H9 (cell line): Measurements from ENCODE around the gene IDNK. TPM values are rescaled to one million over a fixed set of nuclear protein-coding genes. Genes with fewer than 3 reads are reported as not detected.

Experiments
- DNase-seq: peaks from one replicate; pipeline ENCODE4 v3.0.0-alpha.2; 2017
- H2AFZ ChIP-seq: one replicate; pipeline ENCODE4 v1.6.1; 2013; ENCODE audit warnings: mild to moderate bottlenecking, low read length, control low read depth, moderate library complexity
- H2AK5ac ChIP-seq: 2 replicates; pipeline ENCODE4 v1.6.1; 2013; ENCODE audit warnings: low read length, control low read depth, mixed read lengths; ENCODE audit not compliant: insufficient read length
- H2BK120ac ChIP-seq: one replicate; pipeline ENCODE4 v1.6.1; 2013; ENCODE audit warnings: low read depth, mild to moderate bottlenecking, low read length, control low read depth, inconsistent platforms; ENCODE audit not compliant: poor library complexity, severe bottlenecking
- H2BK12ac ChIP-seq: 2 replicates; pipeline ENCODE4 v1.6.1; 2013; ENCODE audit warnings: low read length, control low read depth, mixed read lengths, low read depth; ENCODE audit not compliant: insufficient read length
- H2BK15ac ChIP-seq: 2 replicates; pipeline ENCODE4 v1.6.1; 2013; ENCODE audit warnings: low read depth, low read length, control low read depth
- H2BK20ac ChIP-seq: one replicate; pipeline ENCODE4 v1.6.1; 2013; ENCODE audit warnings: low read depth, mild to moderate bottlenecking, low read length, control low read depth, inconsistent platforms; ENCODE audit not compliant: poor library complexity, severe bottlenecking
- H2BK5ac ChIP-seq: 2 replicates; pipeline ENCODE4 v1.6.1; 2013; ENCODE audit warnings: low read length, control low read depth, mixed read lengths; ENCODE audit not compliant: insufficient read length
- H3K14ac ChIP-seq: 2 replicates; pipeline ENCODE4 v1.6.1; 2013; ENCODE audit warnings: low read length, control low read depth; ENCODE audit not compliant: insufficient read depth
- H3K18ac ChIP-seq: 2 replicates; pipeline ENCODE4 v1.6.1; 2013; ENCODE audit warnings: low read depth, mild to moderate bottlenecking, mixed read lengths, low read length, control low read depth; ENCODE audit not compliant: insufficient read length
- H3K23ac ChIP-seq: 2 replicates; pipeline ENCODE4 v1.6.1; 2013; ENCODE audit warnings: low read length, control low read depth, mixed read lengths, low read depth; ENCODE audit not compliant: insufficient read length
- H3K23me2 ChIP-seq: 2 replicates; pipeline ENCODE4 v1.6.1; 2013; ENCODE audit warnings: low read depth, mild to moderate bottlenecking, mixed read lengths, low read length, control low read depth; ENCODE audit not compliant: insufficient read length, poor library complexity, severe bottlenecking
- H3K27ac ChIP-seq: 2 replicates; pipeline ENCODE4 v1.5.1; 2013; ENCODE audit warnings: low read length, control low read depth, mixed read lengths, low read depth; ENCODE audit not compliant: insufficient read length
- H3K27me3 ChIP-seq: 2 replicates; pipeline ENCODE4 v1.6.1; 2013; ENCODE audit warnings: low read length, control low read depth, inconsistent platforms; ENCODE audit not compliant: insufficient read depth
- H3K4ac ChIP-seq: 2 replicates; pipeline ENCODE4 v1.6.1; 2013; ENCODE audit warnings: low read depth, mild to moderate bottlenecking, control low read depth, inconsistent platforms, low read length, moderate library complexity
- H3K4me1 ChIP-seq: 2 replicates; pipeline ENCODE4 v1.6.1; 2013; ENCODE audit warnings: low read length, control low read depth, inconsistent platforms; ENCODE audit not compliant: insufficient read depth
- H3K4me2 ChIP-seq: 2 replicates; pipeline ENCODE4 v1.6.1; 2013; ENCODE audit warnings: low read length, control low read depth, mixed read lengths; ENCODE audit not compliant: insufficient read length, insufficient read depth
- H3K56ac ChIP-seq: 2 replicates; pipeline ENCODE4 v1.6.1; 2013; ENCODE audit warnings: low read depth, mild to moderate bottlenecking, mixed read lengths, low read length, control low read depth; ENCODE audit not compliant: insufficient read length
- H3K79me1 ChIP-seq: 2 replicates; pipeline ENCODE4 v1.6.1; 2013; ENCODE audit warnings: low read depth, mild to moderate bottlenecking, moderate library complexity, low read length, control low read depth, inconsistent platforms; ENCODE audit not compliant: insufficient read depth, poor library complexity, severe bottlenecking
- H3K79me2 ChIP-seq: 2 replicates; pipeline ENCODE4 v1.6.1; 2013; ENCODE audit warnings: low read length, control low read depth, inconsistent platforms; ENCODE audit not compliant: insufficient read depth
- H3K9ac ChIP-seq: 2 replicates; pipeline ENCODE4 v1.6.1; 2013; ENCODE audit warnings: low read length, control low read depth, mixed read lengths; ENCODE audit not compliant: insufficient read length; ENCODE audit errors: extremely low read depth
- H3K9me3 ChIP-seq: one replicate; pipeline ENCODE4 v1.6.1; 2013; ENCODE audit warnings: low read depth, low read length, inconsistent platforms; ENCODE audit not compliant: control insufficient read depth
- H3T11ph ChIP-seq: one replicate; pipeline ENCODE4 v1.6.1; 2013; ENCODE audit warnings: mild to moderate bottlenecking, low read length, control low read depth, inconsistent platforms
- H4K20me1 ChIP-seq: one replicate; pipeline ENCODE4 v1.6.1; 2013; ENCODE audit not compliant: control insufficient read depth, insufficient read length, insufficient read depth
- H4K5ac ChIP-seq: 2 replicates; pipeline ENCODE4 v1.6.1; 2013; ENCODE audit warnings: low read depth, mild to moderate bottlenecking, mixed read lengths, low read length, control low read depth; ENCODE audit not compliant: insufficient read length
- H4K8ac ChIP-seq: replicated peaks from 2 replicates; pipeline ENCODE4 v1.6.1; 2013; ENCODE audit warnings: low read length, control low read depth, mixed read lengths, low read depth; ENCODE audit not compliant: insufficient read length
- H4K91ac ChIP-seq: 2 replicates; pipeline ENCODE4 v1.6.1; 2013; ENCODE audit warnings: low read depth, mild to moderate bottlenecking, moderate library complexity, mixed read lengths, low read length, control low read depth; ENCODE audit not compliant: insufficient read length
- H3K27ac Mint-ChIP-seq, 3 experiments: 2 replicates in 2 of 3; 3 replicates in 1 of 3; pipeline ENCODE4 v1.8.0; 2020 to 2021; ENCODE audit warnings: mixed read lengths in 3 of 3, mild to moderate bottlenecking in 1 of 3, moderate library complexity in 1 of 3
- H3K27me3 Mint-ChIP-seq: 2 replicates; pipeline ENCODE4 v1.8.0; 2021; ENCODE audit warnings: low read depth, mild to moderate bottlenecking, moderate library complexity, mixed read lengths
- H3K36me3 Mint-ChIP-seq, 3 experiments: 2 replicates in 2 of 3; 3 replicates in 1 of 3; pipeline ENCODE4 v1.8.0; 2020 to 2021; ENCODE audit warnings: low read depth in 3 of 3, mixed read lengths in 3 of 3; ENCODE audit not compliant: insufficient read depth in 1 of 3
- H3K4me1 Mint-ChIP-seq, 2 experiments: 2 replicates each; pipeline ENCODE4 v1.8.0; 2020; ENCODE audit warnings: mixed read lengths in 2 of 2
- H3K4me3 Mint-ChIP-seq, 2 experiments: 2 replicates in 1 of 2; 3 replicates in 1 of 2; pipeline ENCODE4 v1.8.0; 2020 to 2021; ENCODE audit warnings: mild to moderate bottlenecking in 2 of 2, mixed read lengths in 2 of 2, moderate library complexity in 1 of 2
- H3K9me3 Mint-ChIP-seq, 2 experiments: 2 replicates in 1 of 2; 3 replicates in 1 of 2; pipeline ENCODE4 v1.8.0; 2020; ENCODE audit warnings: mild to moderate bottlenecking in 2 of 2, mixed read lengths in 2 of 2, moderate library complexity in 1 of 2
- WGBS: extraction: QIAGEN DNeasy Blood & Tissue Kit; methylation state at CpG from one replicate; pipeline ENCODE4 v1.1.7; 2013; ENCODE audit warnings: missing lambda C conversion rate, low lambda C conversion rate, mixed read lengths; ENCODE audit not compliant: insufficient read length; ENCODE audit errors: extremely low coverage; 5-methylcytosine and 5-hydroxymethylcytosine counted together
- total RNA-seq: library from RNA; stranded (reverse); gene quantifications from 2 replicates; pipeline ENCODE4 v1.2.1, GENCODE V29; 2021
- TF ChIP-seq, protein P1 (sequence below): fragments of 200-600 bp; sonication (generic); conservative IDR thresholded peaks from 3 replicates; pipeline ENCODE4 v1.8.0; 2021; ENCODE audit warnings: antibody characterized with exemption, mild to moderate bottlenecking

The IDNK gene
- total RNA-seq, 1 experiment from 2014 or later, result 1.4 TPM

GRCh38 chr9:83675466-83675865, 52.5 kb downstream of the IDNK start:
- Histone ChIP-seq H3K14ac (no peak overlapping the region), H2BK5ac (no peak overlapping the region), H3K79me2 (peaks cover 1% of the 10 kb centered on the region; the same call in 1 of the 2 replicates), H2AFZ (no peak overlapping the region), H2BK12ac (no peak overlapping the region), H4K91ac (no peak overlapping the region), H3K9ac (no peak overlapping the region), H4K20me1 (no peaks in the 10 kb centered on the region), H3K56ac (no peak overlapping the region), H3K23me2 (no peaks in the 10 kb centered on the region), H3K4me2 (no peak overlapping the region), H3K4ac (no peak overlapping the region), H4K8ac (no peak overlapping the region), H2BK20ac (no peak overlapping the region), H3K9me3 (no peaks in the 10 kb centered on the region), H3K18ac (no peak overlapping the region), H3K27me3 (no peaks in the 10 kb centered on the region; the same call in 1 of the 2 replicates), H3K23ac (no peak overlapping the region), H3K27ac (no peak overlapping the region), H3T11ph (no peak overlapping the region), H2BK15ac (no peak overlapping the region), H3K4me1 (no peaks in the 10 kb centered on the region), H2BK120ac (no peak overlapping the region), H3K79me1 (peaks cover 7% of the 10 kb centered on the region), H4K5ac (no peak overlapping the region), H2AK5ac (no peak overlapping the region)
- no CpG with 5 or more reads among the region's 1 CpG for WGBS
- Mint-ChIP-seq H3K27me3 (no peaks in the 10 kb centered on the region), H3K9me3 (no peaks in the 10 kb centered on the region), H3K27ac (no peak overlapping the region), H3K4me3 (no peak overlapping the region), H3K36me3 (peaks cover 29 to 83% (median 68%) of the 10 kb centered on the region in 3 experiments), H3K4me1 (peaks cover 3 to 4% of the 10 kb centered on the region in 2 experiments)
- TF ChIP-seq, protein P1, sequence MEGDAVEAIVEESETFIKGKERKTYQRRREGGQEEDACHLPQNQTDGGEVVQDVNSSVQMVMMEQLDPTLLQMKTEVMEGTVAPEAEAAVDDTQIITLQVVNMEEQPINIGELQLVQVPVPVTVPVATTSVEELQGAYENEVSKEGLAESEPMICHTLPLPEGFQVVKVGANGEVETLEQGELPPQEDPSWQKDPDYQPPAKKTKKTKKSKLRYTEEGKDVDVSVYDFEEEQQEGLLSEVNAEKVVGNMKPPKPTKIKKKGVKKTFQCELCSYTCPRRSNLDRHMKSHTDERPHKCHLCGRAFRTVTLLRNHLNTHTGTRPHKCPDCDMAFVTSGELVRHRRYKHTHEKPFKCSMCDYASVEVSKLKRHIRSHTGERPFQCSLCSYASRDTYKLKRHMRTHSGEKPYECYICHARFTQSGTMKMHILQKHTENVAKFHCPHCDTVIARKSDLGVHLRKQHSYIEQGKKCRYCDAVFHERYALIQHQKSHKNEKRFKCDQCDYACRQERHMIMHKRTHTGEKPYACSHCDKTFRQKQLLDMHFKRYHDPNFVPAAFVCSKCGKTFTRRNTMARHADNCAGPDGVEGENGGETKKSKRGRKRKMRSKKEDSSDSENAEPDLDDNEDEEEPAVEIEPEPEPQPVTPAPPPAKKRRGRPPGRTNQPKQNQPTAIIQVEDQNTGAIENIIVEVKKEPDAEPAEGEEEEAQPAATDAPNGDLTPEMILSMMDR, result no peak
- DNase-seq, result no peak
